ENCODE data around the gene ANP32B. TPM values are rescaled to one million over a fixed set of nuclear protein-coding genes. Genes with fewer than 3 reads are reported as not detected.

Gene ANP32B
- polyA plus RNA-seq, 2 of the 4 experiments (the other 2 are of a cell fraction) = 127 to 360 TPM

DNA sequence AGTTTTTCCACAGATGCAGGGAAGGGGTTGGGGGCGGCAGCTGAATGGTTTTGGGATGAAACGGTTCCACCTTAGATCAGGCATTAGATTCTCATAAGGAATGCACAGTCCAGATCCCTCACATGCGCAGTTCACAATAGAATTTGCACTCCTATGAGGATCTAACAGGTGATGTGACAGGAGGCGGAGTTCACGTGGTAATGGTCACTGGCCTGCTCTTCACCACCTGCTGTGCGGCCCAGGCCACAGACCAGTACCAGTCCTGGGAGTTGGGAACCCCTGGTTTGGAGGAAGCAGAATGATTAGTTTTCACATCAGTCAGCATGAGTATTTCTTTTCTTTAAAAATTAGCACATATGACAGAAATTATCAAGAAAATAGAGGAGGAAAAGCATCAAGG lies 26.3 kb downstream of the ANP32B start:
- POLR2A ChIA-PET = no interaction called here
- Histone ChIP-seq H3K4me3 (no peak overlapping the region), H3K4me1 (peaks cover 6% of the 10 kb centered on the region; the same call in 1 of the 3 replicates), H3K27ac (no peak overlapping the region), H3K9me3 (no peaks in the 10 kb centered on the region), H3K4me2 (no peak overlapping the region)
- FAIRE-seq (no peak), DNase-seq (ENCODE audit: low read depth in 1 of 2, low spot score in 1 of 2) (no peak), ATAC-seq (no peak)
- TF ChIP-seq EHF (CRISPR knock-in tag; IDR thresholded peaks at IDR 0.05) (no peak), CBX2 (IDR thresholded peaks at IDR 0.05; ENCODE audit: borderline replicate concordance, low read depth) (no peak), RARB (CRISPR knock-in tag; IDR thresholded peaks at IDR 0.05) (no peak), HOXB13 (CRISPR knock-in tag; IDR thresholded peaks at IDR 0.05; ENCODE audit: low read depth) (no peak), POLR2A (IDR thresholded peaks at IDR 0.05; ENCODE audit: low read length) (no peak), CHD2 (IDR thresholded peaks at IDR 0.05; ENCODE audit: low read length, partially characterized antibody) (no peak), CHD4 (IDR thresholded peaks at IDR 0.05; ENCODE audit: borderline replicate concordance) (no peak), HEYL (CRISPR knock-in tag; IDR thresholded peaks at IDR 0.05) (no peak), TFCP2L1 (CRISPR knock-in tag; IDR thresholded peaks at IDR 0.05) (no peak), RCOR1 (IDR thresholded peaks at IDR 0.05; ENCODE audit: low read depth, low read length) (no peak), ZC3H11A (IDR thresholded peaks at IDR 0.05) (no peak), CEBPB (IDR thresholded peaks at IDR 0.05) (no peak), RNF2 (IDR thresholded peaks at IDR 0.05; ENCODE audit: borderline replicate concordance, low read depth) (no peak), GATA3 (IDR thresholded peaks at IDR 0.05; ENCODE audit: borderline replicate concordance) (no peak), PHF8 (IDR thresholded peaks at IDR 0.05; ENCODE audit: borderline replicate concordance, low read depth) (no peak)
- TF ChIP-seq, protein P1, sequence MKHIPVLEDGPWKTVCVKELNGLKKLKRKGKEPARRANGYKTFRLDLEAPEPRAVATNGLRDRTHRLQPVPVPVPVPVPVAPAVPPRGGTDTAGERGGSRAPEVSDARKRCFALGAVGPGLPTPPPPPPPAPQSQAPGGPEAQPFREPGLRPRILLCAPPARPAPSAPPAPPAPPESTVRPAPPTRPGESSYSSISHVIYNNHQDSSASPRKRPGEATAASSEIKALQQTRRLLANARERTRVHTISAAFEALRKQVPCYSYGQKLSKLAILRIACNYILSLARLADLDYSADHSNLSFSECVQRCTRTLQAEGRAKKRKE (CRISPR knock-in tag; IDR thresholded peaks at IDR 0.05; ENCODE audit: low read depth) = no peak
- TF ChIP-seq, protein P2, sequence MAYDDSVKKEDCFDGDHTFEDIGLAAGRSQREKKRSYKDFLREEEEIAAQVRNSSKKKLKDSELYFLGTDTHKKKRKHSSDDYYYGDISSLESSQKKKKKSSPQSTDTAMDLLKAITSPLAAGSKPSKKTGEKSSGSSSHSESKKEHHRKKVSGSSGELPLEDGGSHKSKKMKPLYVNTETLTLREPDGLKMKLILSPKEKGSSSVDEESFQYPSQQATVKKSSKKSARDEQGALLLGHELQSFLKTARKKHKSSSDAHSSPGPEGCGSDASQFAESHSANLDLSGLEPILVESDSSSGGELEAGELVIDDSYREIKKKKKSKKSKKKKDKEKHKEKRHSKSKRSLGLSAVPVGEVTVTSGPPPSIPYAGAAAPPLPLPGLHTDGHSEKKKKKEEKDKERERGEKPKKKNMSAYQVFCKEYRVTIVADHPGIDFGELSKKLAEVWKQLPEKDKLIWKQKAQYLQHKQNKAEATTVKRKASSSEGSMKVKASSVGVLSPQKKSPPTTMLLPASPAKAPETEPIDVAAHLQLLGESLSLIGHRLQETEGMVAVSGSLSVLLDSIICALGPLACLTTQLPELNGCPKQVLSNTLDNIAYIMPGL (CRISPR knock-in tag; IDR thresholded peaks at IDR 0.05; ENCODE audit: borderline replicate concordance) = no peak
- TF ChIP-seq, protein P3, sequence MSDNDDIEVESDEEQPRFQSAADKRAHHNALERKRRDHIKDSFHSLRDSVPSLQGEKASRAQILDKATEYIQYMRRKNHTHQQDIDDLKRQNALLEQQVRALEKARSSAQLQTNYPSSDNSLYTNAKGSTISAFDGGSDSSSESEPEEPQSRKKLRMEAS (IDR thresholded peaks at IDR 0.05) = no peak
- TF ChIP-seq, protein P4, sequence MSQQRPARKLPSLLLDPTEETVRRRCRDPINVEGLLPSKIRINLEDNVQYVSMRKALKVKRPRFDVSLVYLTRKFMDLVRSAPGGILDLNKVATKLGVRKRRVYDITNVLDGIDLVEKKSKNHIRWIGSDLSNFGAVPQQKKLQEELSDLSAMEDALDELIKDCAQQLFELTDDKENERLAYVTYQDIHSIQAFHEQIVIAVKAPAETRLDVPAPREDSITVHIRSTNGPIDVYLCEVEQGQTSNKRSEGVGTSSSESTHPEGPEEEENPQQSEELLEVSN (IDR thresholded peaks at IDR 0.05; ENCODE audit: borderline replicate concordance, low read depth) = no peak
- TF ChIP-seq, protein P5, sequence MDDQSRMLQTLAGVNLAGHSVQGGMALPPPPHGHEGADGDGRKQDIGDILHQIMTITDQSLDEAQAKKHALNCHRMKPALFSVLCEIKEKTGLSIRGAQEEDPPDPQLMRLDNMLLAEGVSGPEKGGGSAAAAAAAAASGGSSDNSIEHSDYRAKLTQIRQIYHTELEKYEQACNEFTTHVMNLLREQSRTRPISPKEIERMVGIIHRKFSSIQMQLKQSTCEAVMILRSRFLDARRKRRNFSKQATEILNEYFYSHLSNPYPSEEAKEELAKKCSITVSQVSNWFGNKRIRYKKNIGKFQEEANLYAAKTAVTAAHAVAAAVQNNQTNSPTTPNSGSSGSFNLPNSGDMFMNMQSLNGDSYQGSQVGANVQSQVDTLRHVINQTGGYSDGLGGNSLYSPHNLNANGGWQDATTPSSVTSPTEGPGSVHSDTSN (IDR thresholded peaks at IDR 0.05) = no peak
- WGBS (ENCODE audit: missing lambda C conversion rate) = 90% methylated on average over 6 of the region's 6 CpGs
- CTCF ChIA-PET = interaction anchor here (1.0 to 2.4 kb wide), 2 partner anchors 28 to 86 kb away, joined by 3 to 8 read pairs; no protein-coding TSS in a partner anchor

DNA sequence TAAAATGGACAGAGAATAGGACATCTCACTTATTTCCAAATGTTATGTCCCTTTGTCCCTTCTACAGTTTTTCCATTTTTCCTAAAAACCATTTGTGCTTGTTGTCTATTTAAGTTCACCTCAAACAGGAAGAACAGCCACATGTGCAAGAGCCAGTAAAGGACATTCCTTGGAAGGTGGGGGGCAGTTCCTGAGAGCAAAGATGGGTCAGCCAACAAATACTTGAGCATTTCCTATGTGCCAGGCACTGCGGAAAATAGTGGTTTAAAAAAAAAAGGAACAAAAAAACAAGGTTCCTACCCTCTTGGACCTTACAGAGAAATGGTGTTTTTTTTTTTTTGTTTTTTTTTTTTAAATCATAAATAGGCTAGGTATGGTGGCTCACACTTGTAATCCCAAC lies 26.8 kb downstream of the ANP32B start:
- no peak for ATAC-seq
- Histone ChIP-seq H3K4me2 (no peak overlapping the region), H3K9me3 (no peaks in the 10 kb centered on the region), H3K4me3 (no peak overlapping the region), H3K4me1 (peaks cover 6% of the 10 kb centered on the region; the same call in 1 of the 3 replicates), H3K27ac (no peak overlapping the region)
- 90% methylated on average over 1 of the region's 1 CpG for WGBS (ENCODE audit: missing lambda C conversion rate)
- no peak for FAIRE-seq
- no peak for DNase-seq (ENCODE audit: low read depth in 1 of 2, low spot score in 1 of 2)
- TF ChIP-seq NFE2L2 (conservative IDR thresholded peaks at IDR 0.05; ENCODE audit: low read length) = no peak
- no peak for TF ChIP-seq KDM1A (IDR thresholded peaks at IDR 0.05; ENCODE audit: low read depth)
- TF ChIP-seq, protein P6, sequence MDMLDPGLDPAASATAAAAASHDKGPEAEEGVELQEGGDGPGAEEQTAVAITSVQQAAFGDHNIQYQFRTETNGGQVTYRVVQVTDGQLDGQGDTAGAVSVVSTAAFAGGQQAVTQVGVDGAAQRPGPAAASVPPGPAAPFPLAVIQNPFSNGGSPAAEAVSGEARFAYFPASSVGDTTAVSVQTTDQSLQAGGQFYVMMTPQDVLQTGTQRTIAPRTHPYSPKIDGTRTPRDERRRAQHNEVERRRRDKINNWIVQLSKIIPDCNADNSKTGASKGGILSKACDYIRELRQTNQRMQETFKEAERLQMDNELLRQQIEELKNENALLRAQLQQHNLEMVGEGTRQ (IDR thresholded peaks at IDR 0.05) = no peak
- TF ChIP-seq, protein P3 (IDR thresholded peaks at IDR 0.05) = no peak
- no peak for TF ChIP-seq GATA3 (IDR thresholded peaks at IDR 0.05; ENCODE audit: borderline replicate concordance)
- no peak for TF ChIP-seq CEBPB (IDR thresholded peaks at IDR 0.05)
- TF ChIP-seq MYC (IDR thresholded peaks at IDR 0.05; ENCODE audit: borderline replicate concordance, low read length) = no peak
- TF ChIP-seq, protein P2 (CRISPR knock-in tag; IDR thresholded peaks at IDR 0.05; ENCODE audit: borderline replicate concordance) = no peak
- TF ChIP-seq ESRRA (IDR thresholded peaks at IDR 0.05; ENCODE audit: borderline replicate concordance, low read length) = no peak
- TF ChIP-seq, protein P7, sequence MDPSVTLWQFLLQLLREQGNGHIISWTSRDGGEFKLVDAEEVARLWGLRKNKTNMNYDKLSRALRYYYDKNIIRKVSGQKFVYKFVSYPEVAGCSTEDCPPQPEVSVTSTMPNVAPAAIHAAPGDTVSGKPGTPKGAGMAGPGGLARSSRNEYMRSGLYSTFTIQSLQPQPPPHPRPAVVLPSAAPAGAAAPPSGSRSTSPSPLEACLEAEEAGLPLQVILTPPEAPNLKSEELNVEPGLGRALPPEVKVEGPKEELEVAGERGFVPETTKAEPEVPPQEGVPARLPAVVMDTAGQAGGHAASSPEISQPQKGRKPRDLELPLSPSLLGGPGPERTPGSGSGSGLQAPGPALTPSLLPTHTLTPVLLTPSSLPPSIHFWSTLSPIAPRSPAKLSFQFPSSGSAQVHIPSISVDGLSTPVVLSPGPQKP (IDR thresholded peaks at IDR 0.05; ENCODE audit: low read depth, low read length) = no peak
- TF ChIP-seq, protein P1 (CRISPR knock-in tag; IDR thresholded peaks at IDR 0.05; ENCODE audit: low read depth) = no peak
- CTCF ChIA-PET = no interaction called here
- POLR2A ChIA-PET = interaction anchor here (1.3 kb wide), 1 partner anchor 47 kb away, joined by 5 read pairs; the partner anchor contains the start of gene NANS
